HEK293 (cell line): ENCODE data around the gene HSPB3.

Source experiments
- CTCF ChIA-PET: fragments of 350-600 bp; formaldehyde crosslinking; extraction: SDS; loops from one replicate; lab custom pipeline; 2021; ENCODE audit warnings: antibody characterized with exemption; lab: Yijun Ruan, JAX
- POLR2A ChIA-PET: fragments of 300-600 bp; formaldehyde crosslinking; extraction: SDS; loops from one replicate; lab custom pipeline; 2020; ENCODE audit warnings: antibody characterized with exemption, inconsistent platforms; lab: Yijun Ruan, JAX
- H3K27ac ChIP-seq: fragments of 200-500 bp; sonication (Bioruptor generic); 2 replicates; pipeline ENCODE4 v1.5.1; 2014; ENCODE audit warnings: low read depth, low read length, control low read depth, inconsistent platforms; ENCODE audit errors: extremely low read depth
- H3K36me3 ChIP-seq, 2 experiments: fragments of 200-500 bp in 1 of 2; sonication (Bioruptor generic) in 1 of 2; 1 replicate in 1 of 2; 2 replicates in 1 of 2; pipeline ENCODE4 v1.5.1; 2014 to 2017; ENCODE audit warnings: inconsistent platforms in 2 of 2, low read length in 2 of 2; ENCODE audit not compliant: control insufficient read depth in 2 of 2, insufficient read depth in 1 of 2
- H3K4me1 ChIP-seq: fragments of 200-500 bp; sonication (Bioruptor generic); 2 replicates; pipeline ENCODE4 v1.5.1; 2014; ENCODE audit warnings: mild to moderate bottlenecking, low read length, inconsistent platforms; ENCODE audit not compliant: control insufficient read depth, insufficient read depth
- H3K4me3 ChIP-seq: 2 replicates; pipeline ENCODE4 v1.5.1; 2011; ENCODE audit warnings: low read depth, mild to moderate bottlenecking, control low read depth, low read length, moderate library complexity
- H3K9me3 ChIP-seq: fragments of 200-500 bp; sonication (Bioruptor generic); 2 replicates; pipeline ENCODE4 v1.5.1; 2014; ENCODE audit warnings: low read depth, low read length, inconsistent platforms; ENCODE audit not compliant: control insufficient read depth, insufficient read depth
- FEZF1 ChIP-seq: fragments of 450-650 bp; formaldehyde crosslinking; IDR thresholded peaks from 2 replicates; pipeline ENCODE4 v1.5.1; 2016; ENCODE audit warnings: missing biosample characterization, missing genetic modification characterization
- IKZF3 ChIP-seq: fragments of 450-650 bp; IDR thresholded peaks from 2 replicates; pipeline ENCODE4 v1.5.0; 2018; ENCODE audit warnings: missing biosample characterization, mild to moderate bottlenecking, missing genetic modification characterization, moderate library complexity
- KLF7 ChIP-seq: fragments of 450-650 bp; formaldehyde crosslinking; IDR thresholded peaks from 2 replicates; pipeline ENCODE4 v1.5.1; 2016; ENCODE audit warnings: missing biosample characterization, missing genetic modification characterization, borderline replicate concordance
- SALL2 ChIP-seq: fragments of 450-650 bp; formaldehyde crosslinking; IDR thresholded peaks from 2 replicates; pipeline ENCODE4 v1.5.0; 2017; ENCODE audit warnings: missing biosample characterization, mild to moderate bottlenecking, missing genetic modification characterization, borderline replicate concordance
- SETDB1 ChIP-seq: IDR thresholded peaks from one replicate; pipeline ENCODE4 v1.6.1; 2017; ENCODE audit warnings: mild to moderate bottlenecking, low read length, moderate library complexity, mixed read lengths; ENCODE audit not compliant: insufficient read length
- ZBTB17 ChIP-seq: fragments of 450-650 bp; formaldehyde crosslinking; IDR thresholded peaks from 2 replicates; pipeline ENCODE4 v1.5.1; 2016; ENCODE audit warnings: missing biosample characterization, missing genetic modification characterization
- ZFHX2 ChIP-seq: fragments of 450-650 bp; formaldehyde crosslinking; conservative IDR thresholded peaks from 2 replicates; pipeline ENCODE4 v1.5.1; 2016; ENCODE audit warnings: missing biosample characterization, missing genetic modification characterization
- ZNF114 ChIP-seq: fragments of 450-650 bp; formaldehyde crosslinking; IDR thresholded peaks from 2 replicates; pipeline ENCODE4 v1.5.0; 2017; ENCODE audit warnings: missing biosample characterization, missing genetic modification characterization
- ZNF16 ChIP-seq: fragments of 450-650 bp; formaldehyde crosslinking; IDR thresholded peaks from 2 replicates; pipeline ENCODE4 v1.5.1; 2016; ENCODE audit warnings: low read depth, missing biosample characterization, missing genetic modification characterization
- ZNF23 ChIP-seq: fragments of 450-650 bp; formaldehyde crosslinking; IDR thresholded peaks from 2 replicates; pipeline ENCODE4 v1.5.1; 2016; ENCODE audit warnings: missing biosample characterization, missing genetic modification characterization, borderline replicate concordance
- ZNF302 ChIP-seq: fragments of 450-650 bp; formaldehyde crosslinking; IDR thresholded peaks from 2 replicates; pipeline ENCODE4 v1.5.1; 2016; ENCODE audit warnings: missing biosample characterization, missing genetic modification characterization, low read depth
- ZNF433 ChIP-seq: fragments of 450-650 bp; formaldehyde crosslinking; IDR thresholded peaks from 2 replicates; pipeline ENCODE4 v1.5.1; 2016; ENCODE audit warnings: missing biosample characterization, missing genetic modification characterization, low read depth
- ZNF473 ChIP-seq: fragments of 450-650 bp; formaldehyde crosslinking; IDR thresholded peaks from 2 replicates; pipeline ENCODE4 v1.5.1; 2017; ENCODE audit warnings: missing biosample characterization, missing genetic modification characterization
- ZNF558 ChIP-seq: fragments of 450-650 bp; formaldehyde crosslinking; IDR thresholded peaks from 2 replicates; pipeline ENCODE4 v1.5.1; 2016; ENCODE audit warnings: missing biosample characterization, missing genetic modification characterization
- ZNF626 ChIP-seq: fragments of 450-650 bp; sonication (Bioruptor Pico); formaldehyde crosslinking; IDR thresholded peaks from 2 replicates; pipeline ENCODE4 v1.5.1; 2018; ENCODE audit warnings: missing biosample characterization, missing genetic modification characterization, inconsistent platforms
- ZNF629 ChIP-seq: fragments of 450-650 bp; formaldehyde crosslinking; IDR thresholded peaks from 2 replicates; pipeline ENCODE4 v1.5.1; 2017; ENCODE audit warnings: missing biosample characterization, missing genetic modification characterization
- ZNF660 ChIP-seq: fragments of 450-650 bp; IDR thresholded peaks from 2 replicates; pipeline ENCODE4 v1.5.1; 2018; ENCODE audit warnings: missing biosample characterization, mild to moderate bottlenecking, missing genetic modification characterization
- ZNF768 ChIP-seq: fragments of 450-650 bp; formaldehyde crosslinking; IDR thresholded peaks from 2 replicates; pipeline ENCODE4 v1.5.1; 2018; ENCODE audit warnings: missing biosample characterization, mild to moderate bottlenecking, missing genetic modification characterization
- TF ChIP-seq, protein P1 (sequence below): fragments of 450-650 bp; formaldehyde crosslinking; IDR thresholded peaks from 2 replicates; pipeline ENCODE4 v1.5.1; 2016; ENCODE audit warnings: missing biosample characterization, missing genetic modification characterization
- TF ChIP-seq, protein P2 (sequence below): fragments of 450-650 bp; formaldehyde crosslinking; IDR thresholded peaks from 2 replicates; pipeline ENCODE4 v1.5.1; 2017; ENCODE audit warnings: missing biosample characterization, missing genetic modification characterization
- TF ChIP-seq, protein P3 (sequence below): fragments of 450-650 bp; formaldehyde crosslinking; IDR thresholded peaks from 2 replicates; pipeline ENCODE4 v1.5.1; 2016; ENCODE audit warnings: missing biosample characterization, missing genetic modification characterization
- TF ChIP-seq, protein P4 (sequence below): sonication (generic); formaldehyde crosslinking; IDR thresholded peaks from 2 replicates; pipeline ENCODE4 v1.8.1; 2022; ENCODE audit warnings: mild to moderate bottlenecking, moderate library complexity, missing genetic modification reagents
- TF ChIP-seq, protein P5 (sequence below): fragments of 450-650 bp; formaldehyde crosslinking; IDR thresholded peaks from 2 replicates; pipeline ENCODE4 v1.5.1; 2016; ENCODE audit warnings: missing biosample characterization, missing genetic modification characterization, low read depth

The HSPB3 gene, protein sequence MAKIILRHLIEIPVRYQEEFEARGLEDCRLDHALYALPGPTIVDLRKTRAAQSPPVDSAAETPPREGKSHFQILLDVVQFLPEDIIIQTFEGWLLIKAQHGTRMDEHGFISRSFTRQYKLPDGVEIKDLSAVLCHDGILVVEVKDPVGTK

DNA sequence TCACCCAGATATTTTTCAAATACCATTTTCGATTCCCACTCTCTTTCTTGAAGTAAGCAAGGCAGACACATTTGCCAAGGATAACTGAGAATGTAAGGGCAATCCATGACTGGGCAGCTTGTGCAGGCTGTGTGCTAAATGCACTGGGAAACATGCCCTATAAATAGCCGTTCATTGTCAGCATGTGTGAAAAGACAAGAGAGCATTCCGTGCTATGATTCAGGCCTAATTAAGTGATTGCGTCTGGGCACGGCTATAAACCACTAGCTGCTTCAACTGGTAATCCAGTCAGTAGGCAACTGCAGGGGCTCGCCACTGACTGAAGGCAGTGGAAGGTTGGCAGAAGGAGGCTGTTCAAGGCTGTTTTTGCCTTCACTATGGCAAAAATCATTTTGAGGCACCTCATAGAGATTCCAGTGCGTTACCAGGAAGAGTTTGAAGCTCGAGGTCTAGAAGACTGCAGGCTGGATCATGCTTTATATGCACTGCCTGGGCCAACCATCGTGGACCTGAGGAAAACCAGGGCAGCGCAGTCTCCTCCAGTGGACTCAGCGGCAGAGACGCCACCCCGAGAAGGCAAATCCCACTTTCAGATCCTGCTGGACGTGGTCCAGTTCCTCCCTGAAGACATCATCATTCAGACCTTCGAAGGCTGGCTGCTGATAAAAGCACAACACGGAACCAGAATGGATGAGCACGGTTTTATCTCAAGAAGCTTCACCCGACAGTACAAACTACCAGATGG is at the start of gene HSPB3:
Gene HSPB3 (plus strand): TSS at position 287 of the 745 bp plus-strand sequence. CDS start 91 bp downstream, at position 378.
- no peak within 1 kb of the TSS for H3K27ac ChIP-seq
- no peak within 1 kb of the TSS for H3K4me3 ChIP-seq
- CTCF ChIA-PET = interaction anchor here (0.6 to 4.1 kb wide), 4 partner anchors 13 to 442 kb away, joined by 3 to 20 read pairs (median 7); no protein-coding TSS in a partner anchor

DNA sequence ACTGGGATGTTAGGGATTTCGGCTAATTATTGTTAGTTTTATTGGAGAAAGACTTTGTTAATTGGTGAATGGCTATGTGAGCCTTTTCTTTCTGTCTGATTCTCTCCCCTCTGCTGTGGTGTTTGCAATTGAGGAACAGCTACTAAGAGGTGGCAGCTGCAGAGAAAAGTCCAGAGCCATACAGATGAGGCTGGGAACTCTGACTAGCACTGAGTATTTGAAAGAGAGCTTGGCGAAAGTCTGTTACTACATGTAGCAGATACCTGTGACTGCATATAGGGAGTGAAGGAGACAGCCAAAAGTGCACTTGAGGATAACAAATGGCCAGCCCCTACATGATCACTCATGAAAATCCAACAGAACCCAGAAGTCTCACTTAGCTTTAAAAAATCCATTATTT is 44.3 kb upstream of the HSPB3 start:
- H3K4me3 ChIP-seq = no peak overlapping the region
- H3K4me1 ChIP-seq = no peaks in the 10 kb centered on the region
- CTCF ChIA-PET = interaction anchor here (0.6 to 1.8 kb wide), 3 partner anchors 8 to 201 kb away, joined by 3 to 10 read pairs (median 3); no protein-coding TSS in a partner anchor
- H3K36me3 ChIP-seq = no peaks in the 10 kb centered on the region
- TF ChIP-seq ZFHX2 (tag by site-specific recombination) = no peak
- no peak for TF ChIP-seq ZNF23
- TF ChIP-seq, protein P1, sequence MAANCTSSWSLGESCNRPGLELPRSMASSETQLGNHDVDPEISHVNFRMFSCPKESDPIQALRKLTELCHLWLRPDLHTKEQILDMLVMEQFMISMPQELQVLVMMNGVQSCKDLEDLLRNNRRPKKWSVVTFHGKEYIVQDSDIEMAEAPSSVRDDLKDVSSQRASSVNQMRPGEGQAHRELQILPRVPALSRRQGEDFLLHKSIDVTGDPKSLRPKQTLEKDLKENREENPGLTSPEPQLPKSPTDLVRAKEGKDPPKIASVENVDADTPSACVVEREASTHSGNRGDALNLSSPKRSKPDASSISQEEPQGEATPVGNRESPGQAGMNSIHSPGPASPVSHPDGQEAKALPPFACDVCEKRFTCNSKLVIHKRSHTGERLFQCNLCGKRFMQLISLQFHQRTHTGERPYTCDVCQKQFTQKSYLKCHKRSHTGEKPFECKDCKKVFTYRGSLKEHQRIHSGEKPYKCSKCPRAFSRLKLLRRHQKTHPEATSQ (tag by site-specific recombination) = no peak
- TF ChIP-seq ZNF558 (tag by site-specific recombination) = no peak
- TF ChIP-seq, protein P2, sequence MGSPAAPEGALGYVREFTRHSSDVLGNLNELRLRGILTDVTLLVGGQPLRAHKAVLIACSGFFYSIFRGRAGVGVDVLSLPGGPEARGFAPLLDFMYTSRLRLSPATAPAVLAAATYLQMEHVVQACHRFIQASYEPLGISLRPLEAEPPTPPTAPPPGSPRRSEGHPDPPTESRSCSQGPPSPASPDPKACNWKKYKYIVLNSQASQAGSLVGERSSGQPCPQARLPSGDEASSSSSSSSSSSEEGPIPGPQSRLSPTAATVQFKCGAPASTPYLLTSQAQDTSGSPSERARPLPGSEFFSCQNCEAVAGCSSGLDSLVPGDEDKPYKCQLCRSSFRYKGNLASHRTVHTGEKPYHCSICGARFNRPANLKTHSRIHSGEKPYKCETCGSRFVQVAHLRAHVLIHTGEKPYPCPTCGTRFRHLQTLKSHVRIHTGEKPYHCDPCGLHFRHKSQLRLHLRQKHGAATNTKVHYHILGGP = no peak
- TF ChIP-seq ZNF629 (tag by site-specific recombination) = no peak
- TF ChIP-seq ZNF302 (tag by site-specific recombination) = no peak
- no peak for TF ChIP-seq ZNF660
- TF ChIP-seq, protein P3, sequence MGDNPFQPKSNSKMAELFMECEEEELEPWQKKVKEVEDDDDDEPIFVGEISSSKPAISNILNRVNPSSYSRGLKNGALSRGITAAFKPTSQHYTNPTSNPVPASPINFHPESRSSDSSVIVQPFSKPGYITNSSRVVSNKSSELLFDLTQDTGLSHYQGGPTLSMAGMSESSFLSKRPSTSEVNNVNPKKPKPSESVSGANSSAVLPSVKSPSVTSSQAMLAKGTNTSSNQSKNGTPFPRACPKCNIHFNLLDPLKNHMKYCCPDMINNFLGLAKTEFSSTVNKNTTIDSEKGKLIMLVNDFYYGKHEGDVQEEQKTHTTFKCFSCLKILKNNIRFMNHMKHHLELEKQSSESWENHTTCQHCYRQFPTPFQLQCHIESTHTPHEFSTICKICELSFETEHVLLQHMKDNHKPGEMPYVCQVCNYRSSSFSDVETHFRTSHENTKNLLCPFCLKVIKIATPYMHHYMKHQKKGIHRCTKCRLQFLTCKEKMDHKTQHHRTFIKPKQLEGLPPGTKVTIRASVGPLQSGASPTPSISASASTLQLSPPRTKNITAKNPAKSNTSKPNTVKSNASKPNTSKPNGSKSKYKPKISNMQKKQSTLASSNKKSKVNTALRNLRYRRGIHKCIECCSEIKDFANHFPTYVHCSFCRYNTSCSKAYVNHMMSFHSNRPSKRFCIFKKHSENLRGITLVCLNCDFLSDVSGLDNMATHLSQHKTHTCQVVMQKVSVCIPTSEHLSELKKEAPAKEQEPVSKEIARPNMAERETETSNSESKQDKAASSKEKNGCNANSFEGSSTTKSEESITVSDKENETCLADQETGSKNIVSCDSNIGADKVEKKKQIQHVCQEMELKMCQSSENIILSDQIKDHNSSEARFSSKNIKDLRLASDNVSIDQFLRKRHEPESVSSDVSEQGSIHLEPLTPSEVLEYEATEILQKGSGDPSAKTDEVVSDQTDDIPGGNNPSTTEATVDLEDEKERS (tag by site-specific recombination) = no peak
- TF ChIP-seq KLF7 (tag by site-specific recombination) = no peak
- TF ChIP-seq, protein P4, sequence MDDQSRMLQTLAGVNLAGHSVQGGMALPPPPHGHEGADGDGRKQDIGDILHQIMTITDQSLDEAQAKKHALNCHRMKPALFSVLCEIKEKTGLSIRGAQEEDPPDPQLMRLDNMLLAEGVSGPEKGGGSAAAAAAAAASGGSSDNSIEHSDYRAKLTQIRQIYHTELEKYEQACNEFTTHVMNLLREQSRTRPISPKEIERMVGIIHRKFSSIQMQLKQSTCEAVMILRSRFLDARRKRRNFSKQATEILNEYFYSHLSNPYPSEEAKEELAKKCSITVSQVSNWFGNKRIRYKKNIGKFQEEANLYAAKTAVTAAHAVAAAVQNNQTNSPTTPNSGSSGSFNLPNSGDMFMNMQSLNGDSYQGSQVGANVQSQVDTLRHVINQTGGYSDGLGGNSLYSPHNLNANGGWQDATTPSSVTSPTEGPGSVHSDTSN (CRISPR knock-in tag) = no peak
- TF ChIP-seq ZNF473 = no peak
- POLR2A ChIA-PET = interaction anchor here (3.6 kb wide), 1 partner anchor 101 kb away, joined by 13 read pairs; the partner anchor contains the start of gene ARL15
- H3K9me3 ChIP-seq = no peaks in the 10 kb centered on the region
- no peak overlapping the region for H3K27ac ChIP-seq

More for the DNA sequence above, at the start of gene HSPB3:
- POLR2A ChIA-PET = no interaction called here
- Histone ChIP-seq H3K9me3 (no peaks in the 10 kb centered on the region), H3K4me1 (no peaks in the 10 kb centered on the region), H3K36me3 (no peaks in the 10 kb centered on the region)
- TF ChIP-seq ZNF433 (tag by site-specific recombination) (no peak), ZNF660 (peak; percentile 90), ZNF16 (tag by site-specific recombination) (no peak), ZNF114 (tag by site-specific recombination) (no peak), ZBTB17 (tag by site-specific recombination) (peak; percentile 77), ZNF768 (tag by site-specific recombination) (no peak), IKZF3 (no peak), KLF7 (tag by site-specific recombination) (no peak), FEZF1 (peak; percentile 44; the same call in 1 of the 2 replicates), ZNF626 (tag by site-specific recombination) (no peak), SETDB1 (no peak), SALL2 (no peak)
- TF ChIP-seq, protein P5, sequence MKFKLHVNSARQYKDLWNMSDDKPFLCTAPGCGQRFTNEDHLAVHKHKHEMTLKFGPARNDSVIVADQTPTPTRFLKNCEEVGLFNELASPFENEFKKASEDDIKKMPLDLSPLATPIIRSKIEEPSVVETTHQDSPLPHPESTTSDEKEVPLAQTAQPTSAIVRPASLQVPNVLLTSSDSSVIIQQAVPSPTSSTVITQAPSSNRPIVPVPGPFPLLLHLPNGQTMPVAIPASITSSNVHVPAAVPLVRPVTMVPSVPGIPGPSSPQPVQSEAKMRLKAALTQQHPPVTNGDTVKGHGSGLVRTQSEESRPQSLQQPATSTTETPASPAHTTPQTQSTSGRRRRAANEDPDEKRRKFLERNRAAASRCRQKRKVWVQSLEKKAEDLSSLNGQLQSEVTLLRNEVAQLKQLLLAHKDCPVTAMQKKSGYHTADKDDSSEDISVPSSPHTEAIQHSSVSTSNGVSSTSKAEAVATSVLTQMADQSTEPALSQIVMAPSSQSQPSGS (tag by site-specific recombination) = no peak
